CD1c-positive myeloid dendritic cell (primary cell): Measurements from ENCODE around the gene ALX3.

Experiments
- DNase-seq: peaks from one replicate; pipeline ENCODE4 v3.0.0-alpha.2; 2016; ENCODE audit errors: extremely low spot score

ALX3 gene

DNA sequence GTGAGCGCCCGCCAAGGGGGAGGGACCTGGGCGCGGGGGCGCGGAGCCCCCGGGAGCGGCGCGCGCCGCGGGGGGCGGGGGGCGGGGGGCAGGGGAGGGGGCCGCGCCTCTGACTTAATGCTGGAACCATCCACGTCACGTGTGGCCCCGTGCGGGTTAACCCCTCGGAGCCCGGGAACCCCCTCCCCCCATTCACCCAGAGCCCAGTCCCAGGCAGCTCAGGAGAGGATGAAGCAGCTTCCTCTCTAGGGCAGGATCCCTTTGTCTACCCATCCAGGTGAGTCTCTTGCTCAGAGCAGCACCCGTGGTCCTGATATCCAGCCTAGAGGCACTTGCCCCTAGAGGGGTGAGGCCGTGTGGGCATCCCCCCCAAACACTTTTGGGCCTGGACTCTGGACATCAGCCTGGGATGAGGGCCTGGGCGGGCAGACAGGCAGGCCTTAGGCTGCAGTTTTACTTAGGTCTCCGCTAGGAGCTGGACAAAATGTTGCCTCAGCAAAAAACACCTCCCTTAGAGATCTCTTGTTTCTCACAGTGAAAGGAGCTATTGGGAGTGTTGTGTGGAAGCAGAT is at the start of gene ALX3:
ALX3 (minus strand) TSS at position 2 of the 572 bp plus-strand sequence. CDS start 60 bp downstream, outside the sequence.
- DNase-seq = no peak

GRCh38 chr1:110119843-110120242 is 49.4 kb upstream of the ALX3 start:
- DNase-seq = no peak

DNA sequence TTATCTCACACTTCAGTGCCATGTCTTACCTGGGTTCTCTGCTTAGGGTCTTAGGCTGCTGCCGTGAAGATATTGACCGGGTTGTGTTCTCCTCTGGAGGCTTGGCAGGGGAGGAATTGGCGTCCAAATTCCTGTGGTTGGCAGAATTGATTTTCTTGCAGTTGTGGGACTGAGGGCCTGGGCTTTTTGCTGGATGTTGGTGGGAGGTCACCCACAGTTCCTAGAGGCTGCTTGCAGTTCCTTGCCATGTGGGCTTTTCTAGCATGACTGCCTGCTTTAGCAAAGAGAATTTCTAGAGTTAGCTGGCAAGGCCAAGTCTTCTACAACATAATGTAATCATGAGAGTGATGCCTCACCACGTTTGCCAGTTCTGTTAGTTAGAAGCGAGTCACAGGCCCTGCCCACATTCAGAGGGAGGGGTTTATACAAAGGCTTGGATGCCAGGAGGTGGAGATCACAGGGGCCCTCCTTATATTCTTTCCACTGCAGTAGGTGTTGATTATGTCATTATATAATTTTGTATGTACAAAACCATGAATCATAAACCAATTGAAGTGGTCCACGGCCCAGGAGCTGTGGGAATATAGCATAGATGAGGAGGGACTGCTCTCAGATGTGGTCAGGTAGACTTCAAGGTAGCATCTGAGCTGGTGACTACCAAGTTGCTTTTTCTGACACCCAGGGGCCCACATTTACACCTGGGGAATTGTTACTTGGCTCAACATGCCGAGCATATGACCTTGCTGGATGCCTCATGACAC is 48.3 kb upstream of the ALX3 start:
- no peak for DNase-seq

DNA sequence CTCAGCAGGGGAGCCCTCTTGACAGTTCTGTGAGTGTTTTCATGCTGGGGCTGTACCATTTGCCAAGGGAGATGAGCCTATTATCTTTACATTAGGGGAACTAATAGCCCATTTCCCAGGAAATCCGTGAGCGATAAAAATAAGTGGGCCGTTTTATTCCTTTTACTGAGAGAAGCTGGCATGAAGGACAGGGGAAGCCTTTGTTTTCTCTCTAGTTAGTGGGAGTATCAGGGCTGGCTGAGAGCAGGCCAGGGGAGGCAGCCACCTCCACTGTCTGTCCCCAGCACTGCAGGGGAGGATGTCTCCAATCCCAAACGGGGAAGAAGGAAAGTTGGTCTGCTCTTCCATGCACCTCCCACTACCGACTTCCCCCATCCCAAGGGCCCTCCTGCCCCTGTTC is 44.3 kb upstream of the ALX3 start:
- DNase-seq = no peak

DNA sequence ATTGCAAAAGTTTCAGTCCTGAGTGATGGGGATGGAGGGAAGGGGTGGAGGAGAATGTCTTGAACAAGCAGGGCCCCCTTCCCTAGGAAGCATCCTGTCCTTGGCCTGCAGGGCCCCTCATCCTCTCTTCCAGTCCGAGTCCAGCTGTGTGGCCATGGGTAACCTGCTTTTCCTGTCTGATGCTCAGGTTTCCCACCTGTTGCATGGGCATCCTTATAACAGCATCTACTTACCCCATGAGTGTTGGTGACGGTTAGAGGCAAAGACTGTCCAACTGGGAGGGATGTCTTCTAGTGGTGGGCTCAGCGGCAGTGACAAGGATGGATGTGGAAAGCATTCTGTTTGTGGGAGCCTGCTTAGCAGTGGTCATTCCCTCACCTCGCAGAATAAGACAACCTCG is 43.7 kb upstream of the ALX3 start:
- no peak for DNase-seq

DNA sequence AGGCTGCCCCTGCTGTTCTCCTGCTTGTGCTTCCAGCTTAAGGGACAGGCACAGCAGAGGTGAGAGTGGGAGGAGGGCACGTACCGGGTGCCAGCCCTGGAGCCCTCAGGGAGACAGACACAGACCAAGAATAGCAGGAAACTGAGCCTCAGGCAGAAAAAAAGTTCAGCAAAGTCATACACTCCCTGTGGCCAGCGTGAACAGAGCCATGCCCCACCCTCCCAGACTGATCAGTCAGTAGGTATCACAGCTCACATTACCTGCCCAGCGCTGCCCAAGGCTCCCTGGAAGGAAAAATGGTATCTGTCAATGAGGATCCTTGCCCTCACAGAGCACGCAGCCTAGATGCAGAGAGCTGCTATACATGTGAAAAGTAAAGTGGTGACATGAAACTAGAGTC is 43.1 kb upstream of the ALX3 start:
- DNase-seq = no peak

DNA sequence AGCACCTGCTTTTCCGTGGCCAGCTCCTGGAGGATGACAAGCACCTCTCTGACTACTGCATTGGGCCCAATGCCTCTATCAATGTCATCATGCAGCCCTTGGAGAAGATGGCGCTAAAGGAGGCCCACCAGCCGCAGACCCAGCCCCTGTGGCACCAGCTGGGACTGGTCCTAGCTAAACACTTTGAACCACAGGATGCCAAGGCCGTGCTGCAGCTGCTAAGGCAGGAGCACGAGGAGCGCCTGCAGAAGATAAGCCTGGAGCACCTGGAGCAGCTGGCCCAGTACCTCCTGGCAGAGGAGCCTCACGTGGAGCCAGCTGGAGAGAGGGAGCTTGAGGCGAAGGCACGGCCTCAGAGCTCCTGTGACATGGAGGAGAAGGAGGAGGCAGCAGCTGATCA is 42.2 kb upstream of the ALX3 start:
- DNase-seq = no peak

DNA sequence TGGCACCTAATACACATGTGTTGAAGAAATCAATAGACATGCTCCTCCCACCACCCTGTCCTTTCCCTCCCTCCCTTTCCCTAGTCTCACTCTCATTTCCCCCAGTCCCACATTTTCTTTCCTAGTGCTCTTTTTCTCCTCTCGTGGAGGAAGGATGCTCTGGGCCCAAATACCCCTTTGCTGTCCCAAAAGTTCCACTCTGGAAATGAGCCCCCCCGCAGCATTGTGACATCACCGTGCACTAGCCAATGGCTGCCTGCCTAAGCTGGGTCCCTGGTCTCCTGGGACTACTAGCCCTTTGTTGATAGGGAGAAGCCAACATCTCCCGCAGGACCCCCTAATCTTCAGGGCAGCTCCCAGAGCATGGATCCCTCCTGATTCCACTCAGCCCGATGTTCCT is 41.7 kb upstream of the ALX3 start, which contains the start of gene UBL4B:
UBL4B (plus strand) TSS at position 301 of the 400 bp plus-strand sequence; CDS start at position 393, 92 bp downstream.
- DNase-seq = no peak

DNA sequence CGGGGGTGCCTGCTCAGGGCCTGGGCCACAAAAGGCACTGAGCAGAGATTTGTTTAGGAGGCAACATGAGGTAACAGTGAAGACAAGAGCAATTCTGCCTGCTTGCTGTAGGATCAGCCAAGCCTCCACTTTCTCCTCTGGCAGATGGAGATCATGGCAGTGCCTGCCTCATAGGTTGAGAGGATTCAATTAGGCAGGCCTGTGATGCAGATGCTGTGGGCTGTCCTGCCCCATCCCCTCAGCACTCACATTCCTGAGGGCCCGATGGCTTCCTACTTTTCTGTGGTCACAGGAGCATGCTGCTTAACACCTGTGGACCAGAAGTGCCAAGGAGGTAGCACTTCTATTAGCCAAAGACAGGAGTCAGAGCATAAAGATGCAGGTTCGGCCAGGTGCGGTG is 40.6 kb upstream of the ALX3 start:
- no peak for DNase-seq

DNA sequence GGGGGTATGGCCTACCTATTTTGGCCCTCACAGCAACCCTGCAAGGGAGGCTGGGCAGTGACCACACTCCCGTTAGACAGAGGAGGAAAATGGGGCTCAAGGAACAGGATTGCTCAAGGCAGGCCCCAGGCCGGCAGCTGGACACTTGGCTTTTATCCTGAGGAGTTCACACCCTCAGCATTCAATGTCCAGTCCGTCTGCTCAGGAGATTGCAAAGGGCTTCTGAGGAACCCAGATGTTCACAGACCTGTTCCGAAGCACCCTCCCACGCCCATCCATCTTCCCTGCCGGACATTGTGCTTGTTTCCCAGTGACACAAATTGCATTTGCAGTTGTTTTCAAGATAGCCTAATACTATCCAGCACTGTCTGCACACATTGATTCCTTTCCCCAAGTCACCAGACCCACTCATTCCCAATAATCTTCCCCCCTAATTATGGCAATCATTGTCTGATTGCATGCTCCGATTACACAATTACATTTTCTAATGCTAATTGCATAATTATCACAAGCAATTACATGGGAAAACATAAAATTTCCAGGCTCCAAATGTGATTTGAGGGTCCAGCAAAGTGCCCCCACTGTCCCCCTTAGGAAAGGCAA is 37.5 kb upstream of the ALX3 start:
- DNase-seq = no peak

GRCh38 chr1:110106013-110106941 is 35.8 kb upstream of the ALX3 start:
- peak; percentile 71 for DNase-seq

DNA sequence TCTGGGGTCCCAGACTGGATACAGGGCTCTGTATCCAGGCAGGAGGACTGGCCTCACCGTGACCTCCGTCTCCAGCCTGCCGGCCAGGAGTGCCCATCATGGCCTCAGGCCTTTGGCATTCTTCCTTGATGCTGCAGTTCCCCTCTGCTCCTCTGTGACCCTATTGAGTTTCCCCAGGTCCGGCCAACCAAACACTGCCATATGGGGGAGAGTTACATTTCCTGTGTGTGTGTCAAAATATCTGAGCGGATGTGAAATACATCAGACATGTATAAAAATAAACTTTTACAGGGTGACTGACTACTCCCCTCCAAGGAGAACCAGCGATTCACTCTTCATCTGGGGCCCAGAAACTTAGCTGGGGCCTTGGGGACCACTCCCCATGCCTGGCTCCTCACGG is 31.6 kb upstream of the ALX3 start:
- no peak for DNase-seq

GRCh38 chr1:110100335-110100734 is 29.9 kb upstream of the ALX3 start:
- no peak for DNase-seq

- no peak for DNase-seq
Measured at GRCh38 chr1:110098222-110099026, 28.0 kb upstream of the ALX3 start.

- DNase-seq = no peak
Measured at GRCh38 chr1:110097507-110098221, 27.2 kb upstream of the ALX3 start.

GRCh38 chr1:110094931-110095654 is 24.6 kb upstream of the ALX3 start:
- no peak for DNase-seq

DNA sequence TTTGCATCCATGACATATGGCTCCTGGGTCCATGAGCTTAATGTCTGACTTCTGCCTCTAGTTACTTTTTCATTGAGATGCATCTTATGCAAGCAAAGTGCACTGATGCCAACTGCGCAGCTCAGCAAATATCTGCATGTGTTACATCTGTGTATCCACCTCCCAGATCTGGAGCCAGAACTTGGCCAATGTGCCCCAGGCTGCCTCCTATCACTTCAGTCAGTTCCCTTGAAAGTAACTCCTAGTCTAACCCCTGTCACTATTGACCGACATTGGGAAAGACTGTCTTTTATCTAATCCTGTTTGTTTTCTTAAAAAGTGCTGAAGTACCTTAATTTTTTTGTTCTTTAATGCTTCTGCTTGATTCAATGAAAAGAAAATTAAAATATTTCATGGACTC is 22.5 kb upstream of the ALX3 start:
- no peak for DNase-seq

DNA sequence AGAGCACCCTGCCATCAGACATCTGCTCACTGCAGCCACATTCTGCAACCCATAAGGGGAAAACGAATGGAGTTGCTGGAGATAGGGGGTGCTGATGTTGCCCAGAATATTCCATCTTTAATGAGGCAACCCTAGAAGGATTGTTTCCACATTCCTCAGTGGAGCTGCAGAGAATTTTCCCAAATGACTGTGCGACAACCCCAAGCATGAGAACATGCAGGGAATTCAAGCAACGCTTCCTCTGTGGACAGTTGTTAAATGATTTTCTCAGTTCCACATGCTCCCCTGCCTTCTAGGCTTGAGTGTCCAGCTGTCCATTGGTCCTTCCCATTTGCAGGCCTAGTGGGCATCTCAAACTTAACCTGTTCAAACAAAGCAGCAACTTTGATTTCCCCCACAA is 21.3 kb upstream of the ALX3 start:
- no peak for DNase-seq

DNA sequence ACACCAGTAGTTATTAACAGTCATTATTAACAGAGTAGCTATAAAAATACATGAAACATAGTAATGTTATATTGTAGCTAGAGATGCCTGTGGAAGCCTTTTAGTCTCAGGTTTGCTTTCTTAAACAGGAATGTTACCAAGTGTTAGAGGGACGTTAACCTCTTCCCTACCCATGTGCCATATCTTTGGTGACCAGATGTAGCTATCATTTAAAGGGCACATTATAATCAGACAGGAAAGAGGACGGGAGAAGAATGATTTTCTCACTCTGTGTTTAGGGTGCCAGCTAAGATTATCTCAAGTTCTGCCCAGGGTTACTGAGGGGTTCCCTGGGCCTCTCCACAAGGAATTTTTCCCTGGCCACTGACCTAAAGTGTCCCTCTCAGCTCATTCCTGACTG is 20.9 kb upstream of the ALX3 start:
- no peak for DNase-seq
